ENCODE results near the gene SPINT2. TPM values are rescaled to one million over a fixed set of nuclear protein-coding genes. Genes with fewer than 3 reads are reported as not detected.

Gene SPINT2
- total and polyA plus RNA-seq, 3 experiments from 2014 or later: 27.9 to 49.5 (median 29.4) TPM

GRCh38 chr19:38303517-38304351, 39.4 kb downstream of the SPINT2 start, which contains the start of gene C19orf33:
Gene C19orf33 (plus strand): TSS chr19:38304251. CDS start chr19:38304262, 11 bp downstream.
- Mint-ChIP-seq H3K4me1 (no peaks in the 10 kb centered on the region), H3K4me3 (no peak within 1 kb of the TSS), H3K27me3 (no peaks in the 10 kb centered on the region), H3K36me3 (peaks cover 0 to 27% (median 3%) of the 10 kb centered on the region in 3 donors), H3K9me3 (no peaks in the 10 kb centered on the region), H3K27ac (peak within 1 kb of the TSS in 2 of 8 donors; percentile 43 to 50)
- POLR2A ChIA-PET: no interaction called here
- Histone ChIP-seq H3K27me3 (ENCODE audit: insufficient read depth, low read length, poor library complexity, severe bottlenecking) (no peaks in the 10 kb centered on the region), H3K4me3 (ENCODE audit: low read length) (no peak within 1 kb of the TSS), H3K27ac (ENCODE audit: low read depth, low read length) (no peak within 1 kb of the TSS), H3K4me1 (ENCODE audit: insufficient read depth, low read length) (no peaks in the 10 kb centered on the region), H3K9me3 (ENCODE audit: low read length) (no peaks in the 10 kb centered on the region), H3K36me3 (ENCODE audit: insufficient read depth, low read length) (no peaks in the 10 kb centered on the region)
- no peak for DNase-seq
- CTCF ChIA-PET: no interaction called here

- no peaks in the 10 kb centered on the region for H3K36me3 ChIP-seq (ENCODE audit: insufficient read depth, low read length)
- H3K27ac Mint-ChIP-seq: no peak overlapping the region
These were observed 40.0 kb downstream of the SPINT2 start for GRCh38 chr19:38304352-38304865.

GRCh38 chr19:38304866-38305429, 40.6 kb downstream of the SPINT2 start:
- Histone ChIP-seq H3K4me1 (ENCODE audit: insufficient read depth, low read length) (no peaks in the 10 kb centered on the region), H3K27ac (ENCODE audit: low read depth, low read length) (no peak overlapping the region), H3K36me3 (ENCODE audit: insufficient read depth, low read length) (no peaks in the 10 kb centered on the region), H3K27me3 (ENCODE audit: insufficient read depth, low read length, poor library complexity, severe bottlenecking) (no peaks in the 10 kb centered on the region), H3K4me3 (ENCODE audit: low read length) (no peak overlapping the region), H3K9me3 (ENCODE audit: low read length) (no peaks in the 10 kb centered on the region)
- ChIA-PET POLR2A (no interaction called here), CTCF (no interaction called here)
- no peak for DNase-seq
- H3K9me3 Mint-ChIP-seq: no peaks in the 10 kb centered on the region
- H3K27me3 Mint-ChIP-seq: no peaks in the 10 kb centered on the region
- H3K4me1 Mint-ChIP-seq: no peaks in the 10 kb centered on the region
- no peak overlapping the region for H3K4me3 Mint-ChIP-seq
- peak overlapping the region in 1 of 8 donors; percentile 60 for H3K27ac Mint-ChIP-seq
- peaks cover 0 to 34% (median 3%) of the 10 kb centered on the region in 3 donors for H3K36me3 Mint-ChIP-seq

More at GRCh38 chr19:38304352-38304865, 40.0 kb downstream of the SPINT2 start:
- Histone ChIP-seq H3K27ac (ENCODE audit: low read depth, low read length) (no peak overlapping the region), H3K27me3 (ENCODE audit: insufficient read depth, low read length, poor library complexity, severe bottlenecking) (no peaks in the 10 kb centered on the region), H3K4me1 (ENCODE audit: insufficient read depth, low read length) (no peaks in the 10 kb centered on the region), H3K4me3 (ENCODE audit: low read length) (no peak overlapping the region), H3K9me3 (ENCODE audit: low read length) (no peaks in the 10 kb centered on the region)
- no peak for DNase-seq
- ChIA-PET CTCF (no interaction called here), POLR2A (no interaction called here)
- Mint-ChIP-seq H3K4me3 (no peak overlapping the region), H3K36me3 (peaks cover 0 to 31% (median 3%) of the 10 kb centered on the region in 3 donors), H3K4me1 (no peaks in the 10 kb centered on the region), H3K27me3 (no peaks in the 10 kb centered on the region), H3K9me3 (no peaks in the 10 kb centered on the region)

- Mint-ChIP-seq H3K36me3 (peaks cover 0 to 41% (median 3%) of the 10 kb centered on the region in 3 donors), H3K27ac (no peak overlapping the region), H3K4me1 (peaks cover 0 to 10% (median 4%) of the 10 kb centered on the region in 3 donors), H3K27me3 (no peaks in the 10 kb centered on the region), H3K4me3 (no peak overlapping the region), H3K9me3 (no peaks in the 10 kb centered on the region)
- no peak overlapping the region for H3K4me3 ChIP-seq (ENCODE audit: low read length)
- H3K4me1 ChIP-seq (ENCODE audit: insufficient read depth, low read length): no peaks in the 10 kb centered on the region
- H3K9me3 ChIP-seq (ENCODE audit: low read length): no peaks in the 10 kb centered on the region
- ChIA-PET CTCF (interaction anchor here (0.8 kb wide), 1 partner anchor 54 kb away, joined by 3 read pairs; no protein-coding TSS in a partner anchor), POLR2A (interaction anchor here (0.6 kb wide), 1 partner anchor 398 kb away, joined by 3 read pairs; no protein-coding TSS in a partner anchor)
- no peak overlapping the region for H3K27ac ChIP-seq (ENCODE audit: low read depth, low read length)
- H3K27me3 ChIP-seq (ENCODE audit: insufficient read depth, low read length, poor library complexity, severe bottlenecking): no peaks in the 10 kb centered on the region
- H3K36me3 ChIP-seq (ENCODE audit: insufficient read depth, low read length): no peaks in the 10 kb centered on the region
- DNase-seq: no peak
These were observed 41.9 kb downstream of the SPINT2 start for GRCh38 chr19:38306236-38306635.

GRCh38 chr19:38307076-38307475, 42.7 kb downstream of the SPINT2 start:
- Mint-ChIP-seq H3K4me1 (peaks cover 0 to 14% (median 4%) of the 10 kb centered on the region in 3 donors), H3K27me3 (no peaks in the 10 kb centered on the region), H3K27ac (no peak overlapping the region), H3K9me3 (no peaks in the 10 kb centered on the region), H3K4me3 (no peak overlapping the region), H3K36me3 (peaks cover 0 to 43% (median 4%) of the 10 kb centered on the region in 3 donors)
- CTCF ChIA-PET: no interaction called here
- H3K36me3 ChIP-seq (ENCODE audit: insufficient read depth, low read length): no peaks in the 10 kb centered on the region
- POLR2A ChIA-PET: no interaction called here
- no peaks in the 10 kb centered on the region for H3K27me3 ChIP-seq (ENCODE audit: insufficient read depth, low read length, poor library complexity, severe bottlenecking)
- H3K4me1 ChIP-seq (ENCODE audit: insufficient read depth, low read length): no peaks in the 10 kb centered on the region
- no peaks in the 10 kb centered on the region for H3K9me3 ChIP-seq (ENCODE audit: low read length)
- no peak for DNase-seq
- no peak overlapping the region for H3K4me3 ChIP-seq (ENCODE audit: low read length)
- no peak overlapping the region for H3K27ac ChIP-seq (ENCODE audit: low read depth, low read length)

GRCh38 chr19:38307597-38307996, 43.2 kb downstream of the SPINT2 start:
- no peaks in the 10 kb centered on the region for H3K9me3 ChIP-seq (ENCODE audit: low read length)
- no peaks in the 10 kb centered on the region for H3K9me3 Mint-ChIP-seq
- no peak overlapping the region for H3K4me3 Mint-ChIP-seq
- H3K4me1 ChIP-seq (ENCODE audit: insufficient read depth, low read length): no peaks in the 10 kb centered on the region
- H3K27ac ChIP-seq (ENCODE audit: low read depth, low read length): no peak overlapping the region
- peaks cover 0 to 16% (median 8%) of the 10 kb centered on the region in 3 donors for H3K4me1 Mint-ChIP-seq
- H3K36me3 ChIP-seq (ENCODE audit: insufficient read depth, low read length): no peaks in the 10 kb centered on the region
- CTCF ChIA-PET: no interaction called here
- no peak for DNase-seq
- no peaks in the 10 kb centered on the region for H3K27me3 Mint-ChIP-seq
- peak overlapping the region in 1 of 8 donors; percentile 11 for H3K27ac Mint-ChIP-seq
- H3K4me3 ChIP-seq (ENCODE audit: low read length): no peak overlapping the region
- no peaks in the 10 kb centered on the region for H3K27me3 ChIP-seq (ENCODE audit: insufficient read depth, low read length, poor library complexity, severe bottlenecking)
- peaks cover 0 to 43% (median 4%) of the 10 kb centered on the region in 3 donors for H3K36me3 Mint-ChIP-seq
- POLR2A ChIA-PET: no interaction called here

GRCh38 chr19:38308006-38308766, 43.8 kb downstream of the SPINT2 start:
- DNase-seq: no peak
- ChIA-PET CTCF (no interaction called here), POLR2A (no interaction called here)
- Mint-ChIP-seq H3K4me3 (no peak overlapping the region), H3K36me3 (peaks cover 0 to 43% (median 4%) of the 10 kb centered on the region in 3 donors), H3K4me1 (peaks cover 0 to 17% (median 9%) of the 10 kb centered on the region in 3 donors), H3K9me3 (no peaks in the 10 kb centered on the region), H3K27ac (peak overlapping the region in 1 of 8 donors; percentile 17), H3K27me3 (no peaks in the 10 kb centered on the region)
- H3K27me3 ChIP-seq (ENCODE audit: insufficient read depth, low read length, poor library complexity, severe bottlenecking): no peaks in the 10 kb centered on the region
- no peaks in the 10 kb centered on the region for H3K9me3 ChIP-seq (ENCODE audit: low read length)
- no peaks in the 10 kb centered on the region for H3K4me1 ChIP-seq (ENCODE audit: insufficient read depth, low read length)
- H3K4me3 ChIP-seq (ENCODE audit: low read length): no peak overlapping the region
- H3K27ac ChIP-seq (ENCODE audit: low read depth, low read length): no peak overlapping the region
- H3K36me3 ChIP-seq (ENCODE audit: insufficient read depth, low read length): no peaks in the 10 kb centered on the region
